ENCODE data around the gene PLEKHA5.

PLEKHA5 gene

DNA sequence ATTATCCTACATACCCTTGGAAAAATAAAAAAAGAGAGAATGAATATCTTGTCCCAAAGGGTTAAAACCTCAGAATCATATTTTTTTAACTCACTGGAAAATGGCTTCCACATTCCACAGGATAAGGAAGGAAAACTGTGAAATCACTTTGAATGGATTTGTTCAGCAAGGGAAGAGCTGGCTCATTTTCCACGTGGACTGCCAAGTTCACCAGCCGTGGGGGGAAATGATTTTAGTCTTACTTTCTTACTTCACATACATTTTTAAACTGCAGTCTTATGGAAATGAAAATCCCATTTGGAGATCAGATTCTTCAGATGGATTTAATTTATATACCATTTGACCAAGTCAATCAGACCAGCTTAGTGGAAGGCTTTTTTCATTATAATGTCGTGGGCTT lies 279.8 kb downstream of the PLEKHA5 start:
- no peak overlapping the region for H3K4me3 ChIP-seq (ENCODE audit: low read length)
- no peak overlapping the region for H3K27ac ChIP-seq (ENCODE audit: low read depth, low read length)
- H3K4me1 ChIP-seq (ENCODE audit: control insufficient read depth, low read length): no peaks in the 10 kb centered on the region
- no peaks in the 10 kb centered on the region; the same call in 1 of the 2 replicates for H3K27me3 ChIP-seq (ENCODE audit: control insufficient read depth, low read length)
- H3K9me3 ChIP-seq (ENCODE audit: control insufficient read depth, insufficient read depth, low read length): no peaks in the 10 kb centered on the region
- no peaks in the 10 kb centered on the region for H3K79me2 ChIP-seq (ENCODE audit: control insufficient read depth, low read length)
- H3K4me2 ChIP-seq (ENCODE audit: low read length): no peak overlapping the region
- TF ChIP-seq, protein P1, sequence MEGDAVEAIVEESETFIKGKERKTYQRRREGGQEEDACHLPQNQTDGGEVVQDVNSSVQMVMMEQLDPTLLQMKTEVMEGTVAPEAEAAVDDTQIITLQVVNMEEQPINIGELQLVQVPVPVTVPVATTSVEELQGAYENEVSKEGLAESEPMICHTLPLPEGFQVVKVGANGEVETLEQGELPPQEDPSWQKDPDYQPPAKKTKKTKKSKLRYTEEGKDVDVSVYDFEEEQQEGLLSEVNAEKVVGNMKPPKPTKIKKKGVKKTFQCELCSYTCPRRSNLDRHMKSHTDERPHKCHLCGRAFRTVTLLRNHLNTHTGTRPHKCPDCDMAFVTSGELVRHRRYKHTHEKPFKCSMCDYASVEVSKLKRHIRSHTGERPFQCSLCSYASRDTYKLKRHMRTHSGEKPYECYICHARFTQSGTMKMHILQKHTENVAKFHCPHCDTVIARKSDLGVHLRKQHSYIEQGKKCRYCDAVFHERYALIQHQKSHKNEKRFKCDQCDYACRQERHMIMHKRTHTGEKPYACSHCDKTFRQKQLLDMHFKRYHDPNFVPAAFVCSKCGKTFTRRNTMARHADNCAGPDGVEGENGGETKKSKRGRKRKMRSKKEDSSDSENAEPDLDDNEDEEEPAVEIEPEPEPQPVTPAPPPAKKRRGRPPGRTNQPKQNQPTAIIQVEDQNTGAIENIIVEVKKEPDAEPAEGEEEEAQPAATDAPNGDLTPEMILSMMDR (IDR thresholded peaks at IDR 0.05; ENCODE audit: low read depth, low read length, poor library complexity, severe bottlenecking): no peak
- TF ChIP-seq EZH2phosphoT487 (IDR thresholded peaks at IDR 0.05; ENCODE audit: borderline replicate concordance, low read length): no peak
- no peaks in the 10 kb centered on the region for H4K20me1 ChIP-seq (ENCODE audit: control insufficient read depth, insufficient read depth, low read depth, low read length)
- H3K9me2 ChIP-seq (replicated peaks; ENCODE audit: control insufficient read depth, low read length): no peaks in the 10 kb centered on the region
- H3K36me3 ChIP-seq (ENCODE audit: control insufficient read depth, low read length): no peaks in the 10 kb centered on the region
- no peaks in the 10 kb centered on the region for H3F3A ChIP-seq (ENCODE audit: control insufficient read depth, insufficient read depth)

DNA sequence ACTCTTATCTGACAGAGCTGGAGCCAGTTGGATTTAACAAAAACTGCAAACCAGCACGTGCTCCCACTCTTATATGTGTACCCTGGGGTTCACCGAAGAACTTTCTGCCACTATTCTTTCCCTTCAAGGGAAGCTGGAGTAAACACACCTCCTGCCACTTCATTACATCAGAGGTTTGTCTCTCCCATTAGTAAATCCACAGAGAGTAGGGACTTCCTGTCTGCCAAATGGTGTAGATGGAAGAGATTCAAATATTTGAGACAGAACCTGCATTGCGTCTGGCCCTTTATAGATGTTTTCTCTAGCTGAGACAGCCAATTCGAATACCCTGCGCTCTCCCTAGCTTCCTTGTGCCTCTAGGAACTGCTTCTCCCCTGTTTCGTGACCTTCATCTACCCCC lies 280.7 kb downstream of the PLEKHA5 start:
- TF ChIP-seq, protein P1 (IDR thresholded peaks at IDR 0.05; ENCODE audit: low read depth, low read length, poor library complexity, severe bottlenecking): no peak
- no peak for TF ChIP-seq EZH2phosphoT487 (IDR thresholded peaks at IDR 0.05; ENCODE audit: borderline replicate concordance, low read length)
- no peaks in the 10 kb centered on the region for H4K20me1 ChIP-seq (ENCODE audit: control insufficient read depth, insufficient read depth, low read depth, low read length)
- no peaks in the 10 kb centered on the region for H3F3A ChIP-seq (ENCODE audit: control insufficient read depth, insufficient read depth)
- H3K4me3 ChIP-seq (ENCODE audit: low read length): no peak overlapping the region
- H3K27ac ChIP-seq (ENCODE audit: low read depth, low read length): no peak overlapping the region
- no peaks in the 10 kb centered on the region for H3K4me1 ChIP-seq (ENCODE audit: control insufficient read depth, low read length)
- H3K27me3 ChIP-seq (ENCODE audit: control insufficient read depth, low read length): no peaks in the 10 kb centered on the region; the same call in 1 of the 2 replicates
- H3K4me2 ChIP-seq (ENCODE audit: low read length): no peak overlapping the region
- H3K79me2 ChIP-seq (ENCODE audit: control insufficient read depth, low read length): no peaks in the 10 kb centered on the region
- H3K9me2 ChIP-seq (replicated peaks; ENCODE audit: control insufficient read depth, low read length): no peaks in the 10 kb centered on the region
- no peaks in the 10 kb centered on the region for H3K36me3 ChIP-seq (ENCODE audit: control insufficient read depth, low read length)
- no peaks in the 10 kb centered on the region for H3K9me3 ChIP-seq (ENCODE audit: control insufficient read depth, insufficient read depth, low read length)

DNA sequence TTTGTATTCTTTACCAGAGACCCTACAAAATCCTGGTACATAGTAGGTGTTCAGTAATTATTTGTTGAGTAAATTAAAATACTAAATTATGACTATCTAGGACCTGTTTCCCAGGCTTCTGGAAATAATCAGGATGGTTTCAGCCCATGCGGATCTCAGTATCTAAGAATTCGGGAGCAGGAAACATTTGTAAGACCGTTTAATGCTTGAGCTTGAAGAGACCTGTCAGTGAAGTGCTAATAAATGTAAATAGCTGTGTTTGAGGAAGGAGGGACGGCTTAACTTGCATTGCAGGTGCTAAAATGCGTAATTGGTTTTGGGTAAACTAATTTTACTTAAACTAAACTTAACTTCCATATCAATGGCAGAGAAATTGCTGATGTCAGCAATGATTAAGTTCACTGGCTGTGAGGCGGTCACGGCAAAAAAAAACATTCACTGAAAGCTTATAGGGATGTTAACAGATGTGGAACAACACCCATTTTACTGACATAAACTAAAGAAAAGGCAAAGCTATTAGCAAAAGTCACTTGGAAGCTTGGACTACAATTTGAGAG lies 281.2 kb downstream of the PLEKHA5 start:
- Histone ChIP-seq H3K79me2 (ENCODE audit: control insufficient read depth, low read length) (no peaks in the 10 kb centered on the region), H3F3A (ENCODE audit: control insufficient read depth, insufficient read depth) (no peaks in the 10 kb centered on the region), H3K27me3 (ENCODE audit: control insufficient read depth, low read length) (no peaks in the 10 kb centered on the region; the same call in 1 of the 2 replicates), H3K36me3 (ENCODE audit: control insufficient read depth, low read length) (no peaks in the 10 kb centered on the region), H3K4me2 (ENCODE audit: low read length) (no peak overlapping the region), H4K20me1 (ENCODE audit: control insufficient read depth, insufficient read depth, low read depth, low read length) (no peaks in the 10 kb centered on the region), H3K27ac (ENCODE audit: low read depth, low read length) (no peak overlapping the region), H3K9me3 (ENCODE audit: control insufficient read depth, insufficient read depth, low read length) (no peaks in the 10 kb centered on the region), H3K4me3 (ENCODE audit: low read length) (no peak overlapping the region), H3K4me1 (ENCODE audit: control insufficient read depth, low read length) (no peaks in the 10 kb centered on the region), H3K9me2 (replicated peaks; ENCODE audit: control insufficient read depth, low read length) (no peaks in the 10 kb centered on the region)
- TF ChIP-seq, protein P1 (IDR thresholded peaks at IDR 0.05; ENCODE audit: low read depth, low read length, poor library complexity, severe bottlenecking): no peak
- TF ChIP-seq EZH2phosphoT487 (IDR thresholded peaks at IDR 0.05; ENCODE audit: borderline replicate concordance, low read length): no peak
